ENCODE results near the gene AIM2. TPM values are rescaled to one million over a fixed set of nuclear protein-coding genes. Genes with fewer than 3 reads are reported as not detected.
"Not testable (repeated sequence)": the region's sequence is repeated elsewhere in the genome, so short reads cannot be mapped to it uniquely, and the experiment has no call there.

Gene AIM2
- polyA plus RNA-seq, 2 of the 4 experiments (the other 2 are of a cell fraction) = not detected

DNA sequence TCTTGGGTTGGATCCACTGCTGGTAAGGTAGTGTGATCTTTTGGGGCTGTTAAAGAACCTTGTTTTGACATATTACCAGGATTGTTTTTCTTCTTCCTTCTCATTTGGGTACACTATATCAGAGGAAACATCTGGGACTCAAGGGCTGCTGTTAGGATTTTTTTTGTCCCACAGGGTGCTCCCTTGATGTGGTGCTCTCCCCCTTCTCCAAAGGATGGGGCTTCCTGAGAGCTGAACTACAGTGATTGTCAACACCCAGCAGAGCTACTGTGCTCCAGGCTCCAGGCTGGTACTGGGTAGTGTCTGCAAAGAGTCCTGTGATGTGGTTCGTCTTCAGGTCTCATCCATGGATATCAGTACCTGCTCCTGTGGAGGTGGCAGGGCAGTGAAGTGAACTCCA lies 46.3 kb downstream of the AIM2 start:
- no peak for ATAC-seq

DNA sequence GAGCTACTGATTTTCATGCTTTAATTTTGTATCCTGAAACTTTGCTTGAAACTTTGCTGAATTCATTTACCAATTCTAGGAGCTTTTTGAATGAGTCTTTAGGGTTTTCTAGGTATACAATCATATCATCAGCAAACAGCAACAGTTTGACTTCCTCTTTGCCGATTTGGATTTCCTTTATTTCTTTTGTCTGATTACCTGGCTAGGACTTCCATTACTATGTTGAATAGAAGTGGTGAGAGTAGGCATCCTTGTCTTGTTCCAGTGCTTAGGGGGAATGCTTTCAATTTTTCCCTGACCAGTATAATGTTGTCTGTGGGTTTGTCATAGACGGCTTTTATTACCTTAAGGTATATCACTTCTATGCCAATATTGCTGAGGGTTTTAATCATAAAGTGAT lies 49.7 kb downstream of the AIM2 start:
- CTCF ChIA-PET; H3K27ac ChIP-seq; POLR2A ChIA-PET; FAIRE-seq; ATAC-seq; DNase-seq (ENCODE audit: low read depth in 1 of 2, low spot score in 1 of 2); H3K4me2 ChIP-seq; H3K4me3 ChIP-seq; H3K9me3 ChIP-seq; H3K4me1 ChIP-seq: not testable (repeated sequence)
- 78% methylated on average over 2 of the region's 2 CpGs for whole genome bisulfite sequencing (ENCODE audit: missing lambda C conversion rate)

More for the DNA sequence above, 46.3 kb downstream of the AIM2 start:
- ChIA-PET CTCF (interaction anchor here (1.5 kb wide), 1 partner anchor 32 kb away, joined by 3 read pairs; no protein-coding TSS in a partner anchor), POLR2A (no interaction called here)
- TF ChIP-seq POLR2AphosphoS2 (conservative IDR thresholded peaks at IDR 0.05; ENCODE audit: low read length) = no peak
- TF ChIP-seq, protein P1, sequence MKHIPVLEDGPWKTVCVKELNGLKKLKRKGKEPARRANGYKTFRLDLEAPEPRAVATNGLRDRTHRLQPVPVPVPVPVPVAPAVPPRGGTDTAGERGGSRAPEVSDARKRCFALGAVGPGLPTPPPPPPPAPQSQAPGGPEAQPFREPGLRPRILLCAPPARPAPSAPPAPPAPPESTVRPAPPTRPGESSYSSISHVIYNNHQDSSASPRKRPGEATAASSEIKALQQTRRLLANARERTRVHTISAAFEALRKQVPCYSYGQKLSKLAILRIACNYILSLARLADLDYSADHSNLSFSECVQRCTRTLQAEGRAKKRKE (CRISPR knock-in tag; IDR thresholded peaks at IDR 0.05; ENCODE audit: low read depth) = no peak
- TF ChIP-seq EP300 (IDR thresholded peaks at IDR 0.05) = no peak
- TF ChIP-seq CEBPB (IDR thresholded peaks at IDR 0.05) = no peak
- no peak for TF ChIP-seq SREBF2 (IDR thresholded peaks at IDR 0.05)
- no peak for TF ChIP-seq HOXB5 (CRISPR knock-in tag; IDR thresholded peaks at IDR 0.05)
- TF ChIP-seq, protein P2, sequence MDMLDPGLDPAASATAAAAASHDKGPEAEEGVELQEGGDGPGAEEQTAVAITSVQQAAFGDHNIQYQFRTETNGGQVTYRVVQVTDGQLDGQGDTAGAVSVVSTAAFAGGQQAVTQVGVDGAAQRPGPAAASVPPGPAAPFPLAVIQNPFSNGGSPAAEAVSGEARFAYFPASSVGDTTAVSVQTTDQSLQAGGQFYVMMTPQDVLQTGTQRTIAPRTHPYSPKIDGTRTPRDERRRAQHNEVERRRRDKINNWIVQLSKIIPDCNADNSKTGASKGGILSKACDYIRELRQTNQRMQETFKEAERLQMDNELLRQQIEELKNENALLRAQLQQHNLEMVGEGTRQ (IDR thresholded peaks at IDR 0.05) = no peak
- no peak for TF ChIP-seq FOXS1 (CRISPR knock-in tag; IDR thresholded peaks at IDR 0.05)
- TF ChIP-seq ZNF302 (CRISPR knock-in tag; IDR thresholded peaks at IDR 0.05) = no peak
- no peak for TF ChIP-seq ZC3H11A (IDR thresholded peaks at IDR 0.05)
- no peak for TF ChIP-seq FOSB (CRISPR knock-in tag; IDR thresholded peaks at IDR 0.05)
- TF ChIP-seq, protein P3, sequence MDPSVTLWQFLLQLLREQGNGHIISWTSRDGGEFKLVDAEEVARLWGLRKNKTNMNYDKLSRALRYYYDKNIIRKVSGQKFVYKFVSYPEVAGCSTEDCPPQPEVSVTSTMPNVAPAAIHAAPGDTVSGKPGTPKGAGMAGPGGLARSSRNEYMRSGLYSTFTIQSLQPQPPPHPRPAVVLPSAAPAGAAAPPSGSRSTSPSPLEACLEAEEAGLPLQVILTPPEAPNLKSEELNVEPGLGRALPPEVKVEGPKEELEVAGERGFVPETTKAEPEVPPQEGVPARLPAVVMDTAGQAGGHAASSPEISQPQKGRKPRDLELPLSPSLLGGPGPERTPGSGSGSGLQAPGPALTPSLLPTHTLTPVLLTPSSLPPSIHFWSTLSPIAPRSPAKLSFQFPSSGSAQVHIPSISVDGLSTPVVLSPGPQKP (IDR thresholded peaks at IDR 0.05; ENCODE audit: low read depth, low read length) = no peak
- no peak for TF ChIP-seq JUN (IDR thresholded peaks at IDR 0.05)
- TF ChIP-seq CBX2 (IDR thresholded peaks at IDR 0.05; ENCODE audit: borderline replicate concordance, low read depth) = no peak
- no peak for TF ChIP-seq SMC3 (IDR thresholded peaks at IDR 0.05)
- TF ChIP-seq, protein P4, sequence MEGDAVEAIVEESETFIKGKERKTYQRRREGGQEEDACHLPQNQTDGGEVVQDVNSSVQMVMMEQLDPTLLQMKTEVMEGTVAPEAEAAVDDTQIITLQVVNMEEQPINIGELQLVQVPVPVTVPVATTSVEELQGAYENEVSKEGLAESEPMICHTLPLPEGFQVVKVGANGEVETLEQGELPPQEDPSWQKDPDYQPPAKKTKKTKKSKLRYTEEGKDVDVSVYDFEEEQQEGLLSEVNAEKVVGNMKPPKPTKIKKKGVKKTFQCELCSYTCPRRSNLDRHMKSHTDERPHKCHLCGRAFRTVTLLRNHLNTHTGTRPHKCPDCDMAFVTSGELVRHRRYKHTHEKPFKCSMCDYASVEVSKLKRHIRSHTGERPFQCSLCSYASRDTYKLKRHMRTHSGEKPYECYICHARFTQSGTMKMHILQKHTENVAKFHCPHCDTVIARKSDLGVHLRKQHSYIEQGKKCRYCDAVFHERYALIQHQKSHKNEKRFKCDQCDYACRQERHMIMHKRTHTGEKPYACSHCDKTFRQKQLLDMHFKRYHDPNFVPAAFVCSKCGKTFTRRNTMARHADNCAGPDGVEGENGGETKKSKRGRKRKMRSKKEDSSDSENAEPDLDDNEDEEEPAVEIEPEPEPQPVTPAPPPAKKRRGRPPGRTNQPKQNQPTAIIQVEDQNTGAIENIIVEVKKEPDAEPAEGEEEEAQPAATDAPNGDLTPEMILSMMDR (IDR thresholded peaks at IDR 0.05) = no peak
- Histone ChIP-seq H3K4me1 (no peaks in the 10 kb centered on the region), H3K4me3 (no peak overlapping the region), H3K4me2 (no peak overlapping the region), H3K27ac (no peak overlapping the region), H3K9me3 (no peaks in the 10 kb centered on the region)
- 17% methylated on average over 1 of the region's 1 CpG for WGBS (ENCODE audit: missing lambda C conversion rate)
- no peak for FAIRE-seq
- DNase-seq (ENCODE audit: low read depth in 1 of 2, low spot score in 1 of 2) = no peak

DNA sequence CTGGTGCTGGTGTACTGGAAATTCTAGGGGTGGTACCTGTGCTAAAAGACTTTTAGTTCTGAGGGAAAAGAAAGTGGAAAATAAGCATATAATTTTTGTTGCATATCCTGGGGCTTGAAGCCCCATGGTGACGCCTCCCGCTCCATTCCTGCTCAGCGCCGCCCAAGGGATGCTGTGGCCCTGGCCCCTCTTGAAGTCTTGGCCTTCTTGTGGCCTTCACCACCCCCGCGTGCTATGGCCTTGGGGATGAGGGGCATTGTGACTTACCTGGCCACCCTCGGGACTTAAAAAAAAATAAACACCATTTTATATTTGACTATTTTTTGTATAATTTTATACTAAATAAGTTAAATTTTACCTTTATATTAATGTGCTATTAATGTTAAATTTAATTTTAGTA lies 51.5 kb downstream of the AIM2 start:
- WGBS (ENCODE audit: missing lambda C conversion rate) = 69% methylated on average over 7 of the region's 7 CpGs
- Histone ChIP-seq H3K4me2 (no peak overlapping the region), H3K9me3 (no peaks in the 10 kb centered on the region), H3K27ac (no peak overlapping the region), H3K4me3 (no peak overlapping the region), H3K4me1 (no peaks in the 10 kb centered on the region)
- ATAC-seq = no peak
- POLR2A ChIA-PET = no interaction called here
- DNase-seq (ENCODE audit: low read depth in 1 of 2, low spot score in 1 of 2) = no peak
- TF ChIP-seq JUNB (IDR thresholded peaks at IDR 0.05) (no peak), EHF (CRISPR knock-in tag; IDR thresholded peaks at IDR 0.05) (no peak), NFE2L2 (conservative IDR thresholded peaks at IDR 0.05; ENCODE audit: low read length) (no peak), ZFP36 (IDR thresholded peaks at IDR 0.05; ENCODE audit: borderline replicate concordance, partially characterized antibody) (no peak), FOSB (CRISPR knock-in tag; IDR thresholded peaks at IDR 0.05) (no peak)
- CTCF ChIA-PET = no interaction called here
- no peak for FAIRE-seq

Data from A549 (cell line).